ENCODE results near the gene GALNT2. TPM values are rescaled to one million over a fixed set of nuclear protein-coding genes. Genes with fewer than 3 reads are reported as not detected.

GALNT2 gene
- total RNA-seq, 3 donors from 2014 or later = 29.5 to 59.1 (median 55.2) TPM

- Histone ChIP-seq H3K4me3 (no peak overlapping the region), H3K4me1 (ENCODE audit: low read depth) (peaks cover 2% of the 10 kb centered on the region), H3K9me3 (no peaks in the 10 kb centered on the region), H3K36me3 (ENCODE audit: low read depth) (no peaks in the 10 kb centered on the region)
- TF ChIP-seq, protein P1, sequence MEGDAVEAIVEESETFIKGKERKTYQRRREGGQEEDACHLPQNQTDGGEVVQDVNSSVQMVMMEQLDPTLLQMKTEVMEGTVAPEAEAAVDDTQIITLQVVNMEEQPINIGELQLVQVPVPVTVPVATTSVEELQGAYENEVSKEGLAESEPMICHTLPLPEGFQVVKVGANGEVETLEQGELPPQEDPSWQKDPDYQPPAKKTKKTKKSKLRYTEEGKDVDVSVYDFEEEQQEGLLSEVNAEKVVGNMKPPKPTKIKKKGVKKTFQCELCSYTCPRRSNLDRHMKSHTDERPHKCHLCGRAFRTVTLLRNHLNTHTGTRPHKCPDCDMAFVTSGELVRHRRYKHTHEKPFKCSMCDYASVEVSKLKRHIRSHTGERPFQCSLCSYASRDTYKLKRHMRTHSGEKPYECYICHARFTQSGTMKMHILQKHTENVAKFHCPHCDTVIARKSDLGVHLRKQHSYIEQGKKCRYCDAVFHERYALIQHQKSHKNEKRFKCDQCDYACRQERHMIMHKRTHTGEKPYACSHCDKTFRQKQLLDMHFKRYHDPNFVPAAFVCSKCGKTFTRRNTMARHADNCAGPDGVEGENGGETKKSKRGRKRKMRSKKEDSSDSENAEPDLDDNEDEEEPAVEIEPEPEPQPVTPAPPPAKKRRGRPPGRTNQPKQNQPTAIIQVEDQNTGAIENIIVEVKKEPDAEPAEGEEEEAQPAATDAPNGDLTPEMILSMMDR (IDR thresholded peaks at IDR 0.05) = no peak
- intact Hi-C loops (cut with DNase I, micrococcal nuclease) = no loop called here
- ATAC-seq (no peak), DNase-seq (no peak)
Measured at GRCh38 chr1:230139315-230139714, 72.3 kb downstream of the GALNT2 start.

DNA sequence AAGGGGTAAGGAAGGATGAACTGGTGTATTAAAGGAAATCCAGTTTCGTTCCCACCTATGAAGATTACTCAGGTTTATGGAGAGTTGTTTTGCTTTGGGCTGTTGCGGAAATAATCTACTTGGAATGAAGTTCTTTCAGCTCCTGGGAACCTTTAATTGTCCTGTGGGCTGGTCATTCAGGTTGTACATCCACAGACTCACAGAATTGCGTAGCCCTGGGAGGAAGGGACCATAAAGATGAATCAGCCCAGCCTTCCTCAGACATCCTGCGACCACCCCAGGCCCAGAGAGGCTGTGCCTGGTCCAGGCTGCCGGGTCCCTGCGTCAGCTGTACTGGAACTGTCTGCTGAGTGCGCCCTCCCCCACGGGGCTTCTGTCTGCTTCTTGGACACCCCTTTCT is 72.7 kb downstream of the GALNT2 start:
- intact Hi-C loops (cut with DNase I, micrococcal nuclease) = no loop called here
- ATAC-seq (peak; percentile 21), DNase-seq (no peak)
- Histone ChIP-seq H3K4me1 (ENCODE audit: low read depth) (peaks cover 2% of the 10 kb centered on the region), H3K4me3 (no peak overlapping the region), H3K9me3 (no peaks in the 10 kb centered on the region), H3K36me3 (ENCODE audit: low read depth) (no peaks in the 10 kb centered on the region)
- TF ChIP-seq, protein P1 (IDR thresholded peaks at IDR 0.05) = no peak

DNA sequence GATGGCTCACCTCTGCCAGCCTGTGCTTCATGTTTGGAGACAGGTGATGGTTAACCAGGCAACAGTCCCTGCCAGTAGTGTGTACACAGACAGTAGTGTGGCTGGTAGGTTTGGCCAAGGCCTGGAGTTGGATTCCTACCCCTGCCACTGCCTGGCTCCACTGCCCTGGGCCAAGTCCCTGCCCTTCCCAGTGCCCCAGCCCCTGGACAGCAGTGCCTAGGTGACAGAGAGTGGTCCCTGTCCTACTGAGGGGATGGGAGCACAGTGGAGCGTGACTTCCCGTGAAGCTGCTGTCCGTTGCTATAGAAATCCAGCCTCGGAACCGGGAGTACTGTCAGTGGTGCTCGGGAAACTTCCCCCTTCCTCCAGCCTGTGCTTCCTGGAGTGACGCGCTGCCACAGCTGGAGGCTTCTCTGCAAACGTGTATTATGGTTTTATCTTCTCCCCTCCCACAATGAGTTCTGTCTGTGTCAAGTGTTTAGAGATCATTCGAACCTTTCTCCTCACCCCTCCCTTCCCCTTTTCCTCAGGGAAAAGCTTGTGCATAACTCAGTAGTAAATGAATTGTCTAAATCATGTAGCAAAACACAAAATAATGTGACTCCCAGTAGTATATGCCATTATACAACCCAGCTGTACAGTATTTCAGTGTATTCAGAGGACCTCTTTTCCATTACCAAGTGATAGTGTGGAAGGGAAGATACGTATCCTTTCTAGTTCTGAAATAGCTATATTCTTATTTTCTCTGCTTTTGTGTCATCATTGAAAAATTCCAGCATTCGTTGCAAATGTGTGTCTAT is 73.4 kb downstream of the GALNT2 start:
- peaks cover 2% of the 10 kb centered on the region for H3K4me1 ChIP-seq (ENCODE audit: low read depth)
- H3K36me3 ChIP-seq (ENCODE audit: low read depth) = no peaks in the 10 kb centered on the region
- no peak overlapping the region for H3K4me3 ChIP-seq
- DNase-seq (peak in 2 of 3 donors; percentile 53 to 54), ATAC-seq (peak; percentile 86)
- TF ChIP-seq, protein P1 (IDR thresholded peaks at IDR 0.05) = no peak
- intact Hi-C loops (cut with DNase I, micrococcal nuclease) = no loop called here
- H3K9me3 ChIP-seq = no peaks in the 10 kb centered on the region

DNA sequence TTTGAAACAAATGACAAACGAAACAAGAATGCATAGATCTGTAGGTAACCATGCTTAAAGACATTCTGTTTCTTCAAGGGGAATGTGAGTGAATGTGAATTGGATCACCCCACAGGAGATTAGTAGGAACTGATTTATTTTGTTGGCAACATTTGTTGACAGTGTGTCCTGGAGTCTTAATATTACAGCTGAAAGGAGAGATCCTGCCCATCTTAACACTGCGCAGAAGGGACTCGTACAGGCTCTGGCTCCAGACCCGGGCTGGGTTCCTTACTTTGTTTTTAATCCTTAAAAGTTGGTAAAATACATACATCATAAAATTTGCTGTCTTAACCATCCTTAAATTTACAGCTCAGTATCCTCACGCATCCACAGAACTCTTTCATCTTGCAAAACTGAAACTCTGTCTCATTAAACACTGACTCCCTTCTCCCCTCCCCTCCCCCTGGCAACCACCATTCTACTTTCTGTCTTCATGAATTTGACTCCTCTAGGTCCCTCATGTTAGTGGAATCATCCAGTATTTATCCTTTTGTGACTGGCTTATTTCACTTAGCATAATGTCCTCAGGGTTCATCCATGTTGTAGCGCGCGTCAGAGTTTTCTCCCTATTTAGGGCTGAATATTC is 74.1 kb downstream of the GALNT2 start:
- intact Hi-C loops (cut with DNase I, micrococcal nuclease) = no loop called here
- Histone ChIP-seq H3K4me1 (ENCODE audit: low read depth) (peaks cover 2% of the 10 kb centered on the region), H3K36me3 (ENCODE audit: low read depth) (no peaks in the 10 kb centered on the region), H3K4me3 (no peak overlapping the region), H3K9me3 (no peaks in the 10 kb centered on the region)
- TF ChIP-seq, protein P1 (IDR thresholded peaks at IDR 0.05) = no peak
- no peak for ATAC-seq
- DNase-seq = no peak

DNA sequence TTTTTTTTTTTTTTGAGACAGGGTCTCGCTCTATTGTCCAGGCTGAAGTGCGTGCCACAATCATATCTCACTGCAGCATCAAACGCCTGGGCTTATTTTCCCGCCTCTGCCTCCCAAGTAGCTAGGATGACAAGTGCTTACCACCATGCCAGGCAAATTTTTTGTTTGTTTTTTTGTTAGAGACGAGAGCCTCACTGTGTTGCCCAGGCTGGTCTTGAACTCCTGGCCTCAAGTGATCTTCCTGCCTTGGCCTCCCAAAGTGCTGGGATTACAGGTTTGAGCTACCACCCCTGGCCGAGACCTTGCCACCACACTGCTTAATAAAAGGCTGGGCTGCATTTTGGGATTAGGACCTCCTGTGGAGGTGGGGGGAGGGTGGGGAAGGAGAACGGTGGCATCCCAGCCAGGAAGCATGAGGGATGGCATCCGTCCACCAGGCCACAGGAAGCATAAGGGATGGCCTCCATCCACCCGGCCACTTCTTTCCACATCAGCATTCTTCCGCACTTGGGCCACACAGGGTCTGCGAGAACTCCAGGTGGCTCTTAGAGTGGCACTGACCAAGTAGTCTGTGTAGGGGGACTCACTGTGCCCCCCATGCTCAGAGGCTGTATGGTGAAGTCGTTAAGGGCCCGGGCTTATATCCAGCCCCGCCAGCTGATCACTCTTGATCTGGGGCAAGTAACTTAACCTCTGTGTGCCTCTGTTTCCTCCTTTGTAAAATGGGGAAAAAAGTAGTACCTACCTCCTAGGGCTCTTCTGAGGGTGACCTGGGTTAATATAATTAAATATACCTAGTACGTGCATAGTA is 75.0 kb downstream of the GALNT2 start:
- Histone ChIP-seq H3K4me3 (no peak overlapping the region), H3K9me3 (no peaks in the 10 kb centered on the region), H3K4me1 (ENCODE audit: low read depth) (peaks cover 2% of the 10 kb centered on the region), H3K36me3 (ENCODE audit: low read depth) (no peaks in the 10 kb centered on the region)
- intact Hi-C loops (cut with DNase I, micrococcal nuclease) = no loop called here
- no peak for DNase-seq
- TF ChIP-seq, protein P1 (IDR thresholded peaks at IDR 0.05) = no peak
- no peak for ATAC-seq

Data from mucosa of descending colon (tissue), 3 donors.